Stimulated activated memory B cell treated with anti-CD40 and anti-IgM and Interleukin-4, amounts not matched to agents 10 μg/mL and 1 μg/mL and 100 μg/mL, for 72 hours (primary cell): ENCODE measurements around the gene RPS27.
"Not testable (repeated sequence)": the region's sequence is repeated elsewhere in the genome, so short reads cannot be mapped to it uniquely, and the experiment has no call there.

Experiments
- ATAC-seq: fragments of 150-1000 bp; cut with Tn5 transposase; 2 replicates; pipeline ENCODE4 v1.10.0; 2021
- H3K27ac Mint-ChIP-seq: one replicate; pipeline ENCODE4 v1.8.0; 2022; ENCODE audit warnings: mild to moderate bottlenecking, mixed read lengths
- H3K27me3 Mint-ChIP-seq: one replicate; pipeline ENCODE4 v1.8.0; 2022; ENCODE audit warnings: mixed read lengths
- H3K36me3 Mint-ChIP-seq: one replicate; pipeline ENCODE4 v1.8.0; 2022; ENCODE audit warnings: mixed read lengths
- H3K4me1 Mint-ChIP-seq: one replicate; pipeline ENCODE4 v1.8.0; 2022; ENCODE audit warnings: mixed read lengths
- H3K4me3 Mint-ChIP-seq: one replicate; pipeline ENCODE4 v1.8.0; 2022; ENCODE audit warnings: mild to moderate bottlenecking, moderate library complexity, mixed read lengths
- H3K9me3 Mint-ChIP-seq: one replicate; pipeline ENCODE4 v1.8.0; 2022; ENCODE audit warnings: mixed read lengths

The RPS27 gene

DNA sequence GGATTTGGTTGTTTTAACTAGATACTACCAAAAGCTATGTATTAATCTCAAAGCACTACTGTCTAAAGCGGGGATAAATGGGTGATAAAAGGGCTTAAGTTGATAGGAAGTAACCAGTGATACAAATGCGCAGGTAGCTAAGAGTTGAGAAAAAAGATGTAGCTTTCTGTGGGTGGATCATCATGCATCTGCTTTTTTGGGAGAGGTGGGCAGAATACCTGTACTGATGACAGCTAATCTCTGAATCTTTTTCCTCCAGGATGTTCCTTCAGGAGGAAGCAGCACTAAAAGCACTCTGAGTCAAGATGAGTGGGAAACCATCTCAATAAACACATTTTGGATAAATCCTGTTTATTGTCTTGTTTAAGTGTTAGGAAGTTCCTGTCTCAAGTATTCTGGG is 1.2 kb downstream of the RPS27 start:
- no peak for ATAC-seq
- peak overlapping the region; percentile 100 for H3K27ac Mint-ChIP-seq
- H3K4me3 Mint-ChIP-seq: peak overlapping the region; percentile 98

DNA sequence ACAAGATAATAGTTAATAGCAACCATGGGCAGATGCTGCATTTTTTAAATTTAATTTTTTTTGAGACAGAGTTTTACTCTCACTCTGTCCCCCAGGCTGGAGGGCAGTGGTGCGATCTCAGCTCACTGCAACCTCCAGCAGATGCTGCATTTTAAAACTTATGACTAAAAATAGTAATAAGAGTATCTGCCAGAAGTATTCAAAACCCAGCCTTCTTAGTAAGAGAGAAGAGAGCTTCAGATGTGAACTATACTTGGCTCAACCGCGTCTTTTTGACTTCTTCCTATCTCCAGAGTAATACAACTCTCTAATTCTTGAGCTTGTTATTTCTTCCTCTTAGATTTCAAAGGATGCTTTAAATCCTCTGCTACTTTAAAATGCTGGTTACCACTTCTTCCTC is 4.6 kb downstream of the RPS27 start:
- peaks cover 31% of the 10 kb centered on the region for H3K4me1 Mint-ChIP-seq
- no peak for ATAC-seq
- no peaks in the 10 kb centered on the region for H3K27me3 Mint-ChIP-seq
- peaks cover 46% of the 10 kb centered on the region for H3K36me3 Mint-ChIP-seq
- H3K4me3 Mint-ChIP-seq: no peak overlapping the region
- no peak overlapping the region for H3K27ac Mint-ChIP-seq
- no peaks in the 10 kb centered on the region for H3K9me3 Mint-ChIP-seq

More for the DNA sequence above, 1.2 kb downstream of the RPS27 start:
- H3K27me3 Mint-ChIP-seq: no peaks in the 10 kb centered on the region
- H3K36me3 Mint-ChIP-seq: peaks cover 46% of the 10 kb centered on the region
- H3K9me3 Mint-ChIP-seq: no peaks in the 10 kb centered on the region
- H3K4me1 Mint-ChIP-seq: peaks cover 43% of the 10 kb centered on the region

DNA sequence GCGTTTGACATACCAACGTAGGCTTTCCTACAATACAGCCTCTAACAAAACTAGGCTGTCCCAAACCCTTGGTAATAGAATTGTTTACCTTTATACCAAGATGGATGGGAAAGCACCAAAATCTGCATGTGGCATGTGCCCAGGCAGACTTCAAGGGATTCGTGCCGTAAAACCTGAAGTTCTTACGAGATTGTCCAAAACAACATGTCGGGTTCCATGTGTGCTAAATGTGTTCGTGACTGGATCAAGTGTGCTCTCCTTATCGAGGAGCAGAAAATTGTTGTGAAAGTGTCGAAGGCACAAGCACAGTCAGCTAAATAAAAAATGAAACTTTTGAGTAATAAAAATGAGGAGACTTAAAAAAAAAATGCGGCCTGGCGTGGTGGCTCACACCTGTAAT is 5.1 kb downstream of the RPS27 start:
- Mint-ChIP-seq H3K36me3 (peaks cover 43% of the 10 kb centered on the region), H3K4me1 (peaks cover 26% of the 10 kb centered on the region), H3K4me3 (no peak overlapping the region), H3K9me3 (no peaks in the 10 kb centered on the region), H3K27me3 (no peaks in the 10 kb centered on the region), H3K27ac (no peak overlapping the region)
- no peak for ATAC-seq

DNA sequence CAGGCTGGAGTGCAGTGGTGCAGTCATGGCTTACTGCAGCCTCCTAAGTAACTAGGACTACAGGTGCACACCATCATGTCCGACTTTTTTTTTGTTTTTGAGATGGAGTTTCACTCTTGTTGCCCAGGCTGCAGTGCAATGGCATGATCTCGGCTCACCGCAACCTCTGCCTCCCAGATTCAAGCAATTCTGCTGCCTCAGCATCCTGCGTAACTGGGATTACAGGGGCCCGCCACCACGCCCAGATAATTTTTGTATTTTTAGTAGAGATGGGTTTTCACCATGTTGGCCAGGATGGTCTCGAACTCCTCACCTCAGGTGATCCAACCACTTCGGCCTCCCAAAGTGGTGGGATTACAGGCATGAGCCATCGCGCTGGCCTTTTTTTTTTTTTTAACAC is 6.3 kb downstream of the RPS27 start:
- ATAC-seq, H3K4me3 Mint-ChIP-seq, H3K27ac Mint-ChIP-seq, H3K9me3 Mint-ChIP-seq, H3K27me3 Mint-ChIP-seq: not testable (repeated sequence)
- Mint-ChIP-seq H3K36me3 (peaks cover 31% of the 10 kb centered on the region), H3K4me1 (peaks cover 17% of the 10 kb centered on the region)

DNA sequence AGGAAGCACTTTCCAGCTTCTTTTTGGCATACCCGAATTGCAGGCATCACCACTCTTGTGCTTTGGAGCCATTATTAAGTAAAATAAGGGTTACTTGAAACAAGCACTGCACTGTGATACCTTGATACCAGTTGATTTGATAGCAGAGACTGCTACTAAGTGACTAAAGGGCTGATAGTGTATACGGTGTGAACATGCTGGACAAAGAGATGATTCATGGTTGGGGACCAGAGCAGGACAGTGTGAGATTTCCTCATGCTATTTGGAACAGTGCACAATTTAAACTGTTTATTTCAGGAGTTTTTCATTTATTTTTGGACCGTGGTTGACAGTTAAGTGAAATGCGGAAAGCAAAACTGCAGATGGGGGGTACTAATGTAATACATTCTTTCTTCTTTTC is 9.9 kb downstream of the RPS27 start:
- no peak for ATAC-seq
- H3K9me3 Mint-ChIP-seq: no peaks in the 10 kb centered on the region
- H3K27me3 Mint-ChIP-seq: no peaks in the 10 kb centered on the region
- peaks cover 6% of the 10 kb centered on the region for H3K36me3 Mint-ChIP-seq
- no peaks in the 10 kb centered on the region for H3K4me1 Mint-ChIP-seq
- no peak overlapping the region for H3K27ac Mint-ChIP-seq
- no peak overlapping the region for H3K4me3 Mint-ChIP-seq

DNA sequence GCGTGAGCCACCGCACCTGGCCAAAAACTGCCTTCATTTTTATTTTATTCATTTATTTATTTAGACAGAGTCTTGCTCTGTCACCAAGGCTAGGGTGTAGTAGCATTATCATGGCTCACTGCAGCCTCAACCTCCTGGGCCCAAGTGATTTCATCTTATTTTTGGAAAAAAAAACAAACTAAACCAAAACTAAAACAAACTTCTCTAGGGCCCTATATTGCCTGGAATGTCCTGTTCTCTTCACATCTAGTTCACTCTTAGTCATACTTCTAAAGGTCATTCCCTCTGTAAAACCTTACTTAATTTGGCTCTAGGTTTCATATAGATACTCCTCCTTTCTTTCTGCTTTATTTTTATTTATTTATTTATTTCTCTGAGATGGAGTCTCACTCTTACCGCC is 15.6 kb downstream of the RPS27 start:
- no peak overlapping the region for H3K4me3 Mint-ChIP-seq
- no peak overlapping the region for H3K27ac Mint-ChIP-seq
- no peaks in the 10 kb centered on the region for H3K36me3 Mint-ChIP-seq
- H3K4me1 Mint-ChIP-seq: no peaks in the 10 kb centered on the region
- no peaks in the 10 kb centered on the region for H3K9me3 Mint-ChIP-seq
- no peaks in the 10 kb centered on the region for H3K27me3 Mint-ChIP-seq
- ATAC-seq: no peak

DNA sequence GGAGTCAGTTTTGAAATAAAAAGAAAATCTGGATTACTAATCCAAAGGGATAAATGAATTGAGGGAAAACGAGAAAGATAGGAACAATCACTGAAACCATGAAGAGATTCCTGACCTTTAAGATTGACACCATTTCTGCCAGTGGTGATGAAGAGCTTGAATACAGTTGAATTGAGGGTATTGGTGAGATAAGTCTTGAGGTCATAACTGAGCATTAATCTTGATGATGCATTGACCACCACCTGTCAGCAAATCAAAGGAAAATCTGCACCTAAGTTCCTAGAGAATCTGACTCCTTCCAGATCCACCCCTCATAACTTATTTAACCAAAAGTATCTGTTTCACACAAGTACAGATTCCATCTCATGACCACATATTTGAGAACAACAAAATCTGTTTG is 21.6 kb downstream of the RPS27 start:
- no peak overlapping the region for H3K27ac Mint-ChIP-seq
- no peaks in the 10 kb centered on the region for H3K9me3 Mint-ChIP-seq
- no peaks in the 10 kb centered on the region for H3K27me3 Mint-ChIP-seq

DNA sequence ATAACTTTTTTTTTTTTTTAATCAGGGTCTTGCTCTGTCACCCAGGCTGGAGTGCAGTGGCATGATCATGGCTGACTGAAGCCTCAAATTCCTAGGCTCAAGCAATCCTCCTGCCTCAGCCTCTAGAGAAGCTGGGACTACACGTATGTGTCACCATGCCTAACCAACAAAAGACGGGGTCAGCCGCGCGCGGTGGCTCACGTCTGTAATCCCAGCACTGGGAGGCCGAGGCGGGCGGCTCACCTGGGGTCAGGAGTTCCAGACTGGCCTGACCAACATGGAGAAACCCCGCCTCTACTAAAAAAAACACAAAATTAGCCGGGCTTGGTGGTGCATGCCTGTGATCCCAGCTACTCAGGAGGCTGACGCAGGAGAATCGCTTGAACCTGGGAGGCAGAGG is 22.0 kb downstream of the RPS27 start:
- not testable (repeated sequence) for H3K9me3 Mint-ChIP-seq, H3K4me3 Mint-ChIP-seq, ATAC-seq, H3K27me3 Mint-ChIP-seq, H3K4me1 Mint-ChIP-seq, H3K36me3 Mint-ChIP-seq, H3K27ac Mint-ChIP-seq

More for the DNA sequence above, 21.6 kb downstream of the RPS27 start:
- Mint-ChIP-seq H3K36me3 (peaks cover 5% of the 10 kb centered on the region), H3K4me3 (no peak overlapping the region), H3K4me1 (no peaks in the 10 kb centered on the region)
- ATAC-seq: no peak

DNA sequence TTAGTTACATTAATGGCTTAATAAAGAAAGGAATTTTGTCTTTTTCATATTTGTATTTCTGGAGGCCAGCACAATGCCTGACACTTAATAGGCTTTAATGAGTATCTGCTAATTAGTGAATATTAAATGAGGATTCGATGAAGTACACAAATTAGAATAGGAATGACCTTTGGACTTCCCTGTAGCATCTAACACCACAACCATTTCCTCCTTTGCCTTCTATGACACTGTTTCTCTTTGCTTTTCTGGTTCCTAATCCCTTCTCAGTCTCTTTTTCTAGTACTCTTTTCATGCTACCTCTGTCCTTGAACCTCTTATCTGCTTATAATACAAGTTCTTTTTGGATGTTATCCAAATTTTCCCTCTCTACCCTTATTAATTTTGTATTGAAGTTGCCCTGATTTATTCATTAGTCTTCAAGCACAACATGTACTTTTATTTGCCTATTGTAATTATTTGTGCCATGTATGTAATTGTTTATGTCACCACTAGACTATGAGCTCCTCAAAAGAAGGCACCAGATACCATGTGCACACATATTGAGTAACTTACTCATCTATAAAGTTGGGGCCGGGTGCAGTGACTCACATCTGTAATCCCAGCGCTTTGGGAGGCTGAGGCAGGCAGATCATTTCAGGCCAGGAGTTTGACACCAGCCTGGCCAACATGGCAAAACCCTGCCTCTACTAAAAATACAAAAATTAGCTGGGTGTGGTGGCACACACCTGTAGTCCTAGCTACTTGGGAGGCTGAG is 23.8 kb downstream of the RPS27 start:
- H3K4me3 Mint-ChIP-seq: no peak overlapping the region
- no peaks in the 10 kb centered on the region for H3K27me3 Mint-ChIP-seq
- H3K4me1 Mint-ChIP-seq: no peaks in the 10 kb centered on the region
- H3K36me3 Mint-ChIP-seq: peaks cover 5% of the 10 kb centered on the region
- no peak overlapping the region for H3K27ac Mint-ChIP-seq
- no peak for ATAC-seq
- no peaks in the 10 kb centered on the region for H3K9me3 Mint-ChIP-seq

DNA sequence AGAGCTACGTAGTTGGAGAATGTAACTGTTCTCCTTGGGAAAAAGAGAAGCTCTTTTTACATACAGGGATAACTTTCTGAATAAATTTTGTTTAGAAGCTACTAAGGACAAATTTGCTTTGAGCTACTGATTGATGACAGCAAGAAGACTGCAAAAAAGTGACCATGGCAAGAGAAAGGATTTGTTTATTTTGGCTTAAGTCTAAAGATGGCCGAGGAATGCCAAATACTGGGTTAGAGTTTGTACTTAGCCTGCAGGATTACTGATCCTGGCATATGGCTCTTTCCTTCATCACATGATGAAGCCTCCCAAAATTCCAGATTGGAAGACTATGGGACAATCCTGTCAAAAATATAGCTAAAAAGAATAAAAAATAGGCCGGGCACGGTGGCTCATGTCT is 28.7 kb downstream of the RPS27 start:
- ATAC-seq: no peak
- no peaks in the 10 kb centered on the region for H3K27me3 Mint-ChIP-seq
- H3K4me1 Mint-ChIP-seq: no peaks in the 10 kb centered on the region
- H3K27ac Mint-ChIP-seq: no peak overlapping the region
- H3K4me3 Mint-ChIP-seq: no peak overlapping the region
- no peaks in the 10 kb centered on the region for H3K36me3 Mint-ChIP-seq
- H3K9me3 Mint-ChIP-seq: no peaks in the 10 kb centered on the region

DNA sequence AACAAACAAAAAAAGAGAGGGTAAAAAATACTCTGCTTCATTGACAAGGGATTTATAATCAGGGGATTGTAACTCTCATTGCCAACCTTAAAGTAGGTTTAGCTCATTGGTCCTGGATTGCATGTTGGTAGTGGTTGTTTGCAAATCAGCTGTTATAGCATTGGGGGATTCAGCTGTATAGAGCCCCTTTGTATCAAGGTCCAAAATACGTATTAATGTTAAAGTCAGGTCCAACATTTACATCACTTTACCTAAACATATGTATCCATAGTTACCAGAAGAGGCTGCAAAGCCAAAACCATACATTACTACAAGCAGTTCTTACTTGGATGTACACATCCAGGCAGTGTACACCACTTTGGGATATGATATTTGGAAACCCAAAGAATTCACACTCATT is 29.4 kb downstream of the RPS27 start:
- Mint-ChIP-seq H3K36me3 (no peaks in the 10 kb centered on the region), H3K9me3 (no peaks in the 10 kb centered on the region), H3K4me1 (no peaks in the 10 kb centered on the region), H3K27ac (no peak overlapping the region), H3K4me3 (no peak overlapping the region), H3K27me3 (no peaks in the 10 kb centered on the region)
- ATAC-seq: no peak

DNA sequence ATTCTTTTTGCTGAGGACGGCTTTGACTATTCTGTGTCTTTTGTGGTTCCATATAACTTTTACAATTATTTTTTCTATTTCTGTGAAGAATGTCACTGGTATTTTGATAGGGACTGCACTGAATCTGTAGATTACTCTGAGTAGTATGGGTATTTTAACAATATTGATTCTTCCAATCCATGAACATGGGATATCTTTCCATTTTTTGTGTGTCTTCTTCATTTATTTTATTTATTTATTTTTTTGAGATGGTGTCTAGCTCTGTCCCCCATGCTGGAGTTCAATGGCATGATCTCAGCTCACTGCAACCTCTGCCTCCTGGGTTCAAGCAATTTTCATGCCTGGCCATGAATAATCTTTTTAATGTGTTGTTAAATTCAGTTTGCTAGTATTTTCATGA is 43.1 kb downstream of the RPS27 start:
- H3K36me3 Mint-ChIP-seq, H3K27me3 Mint-ChIP-seq, H3K27ac Mint-ChIP-seq, H3K9me3 Mint-ChIP-seq, H3K4me3 Mint-ChIP-seq, H3K4me1 Mint-ChIP-seq, ATAC-seq: not testable (repeated sequence)
